Right atrium auricular region (tissue), 2 donors: ENCODE measurements around the gene RAPGEF1. TPM values are rescaled to one million over a fixed set of nuclear protein-coding genes. Genes with fewer than 3 reads are reported as not detected.

ENCODE experiments used
- DNase-seq: peaks from one replicate; pipeline ENCODE4 v3.0.0-alpha.2; 2019; ENCODE audit warnings: low spot score
- H3K27ac ChIP-seq, 2 donors: fragments of 200-600 bp; sonication (generic); 1 replicate in 1 of 2; 2 replicates in 1 of 2; pipeline ENCODE4 v1.5.1; 2016 to 2019
- H3K27me3 ChIP-seq, 2 donors: fragments of 200-600 bp; sonication (generic); one replicate each; pipeline versions ENCODE4 v1.5.1 to v1.6.0; 2017 to 2019
- H3K36me3 ChIP-seq: fragments of 200-600 bp; sonication (generic); one replicate; pipeline ENCODE4 v1.5.1; 2016
- H3K4me1 ChIP-seq, 2 donors: fragments of 200-600 bp; sonication (generic); one replicate each; pipeline versions ENCODE4 v1.5.1 to v1.6.0; 2017 to 2019
- H3K4me3 ChIP-seq, 2 donors: fragments of 200-600 bp; sonication (generic); 1 replicate in 1 of 2; 2 replicates in 1 of 2; pipeline ENCODE4 v1.5.1; 2017 to 2019; ENCODE audit warnings: mild to moderate bottlenecking in 1 of 2, moderate library complexity in 1 of 2
- H3K9me3 ChIP-seq, 2 donors: fragments of 200-600 bp; sonication (generic); one replicate each; pipeline ENCODE4 v1.5.1; 2019
- total RNA-seq, 2 donors: library from RNA; depleted of rRNA; stranded (reverse); fragments of >200 nt; gene quantifications; one replicate each; pipeline ENCODE4 v1.1.0, GENCODE V29; 2016
- TF ChIP-seq, protein P1 (sequence below), 2 donors: fragments of 200-600 bp; sonication (generic); IDR thresholded peaks; one replicate each; pipeline ENCODE4 v1.5.1; 2019; ENCODE audit warnings: antibody characterized with exemption in 2 of 2

The RAPGEF1 gene
- total RNA-seq, 2 donors from 2014 or later: 59.5 to 65.1 TPM

GRCh38 chr9:131734781-131735180 lies 5.1 kb downstream of the RAPGEF1 start:
- no peak for DNase-seq
- peaks cover 0 to 89% of the 10 kb centered on the region in 2 donors for H3K4me1 ChIP-seq
- peak overlapping the region; percentile 71 to 72 for H3K27ac ChIP-seq
- H3K27me3 ChIP-seq: no peaks in the 10 kb centered on the region
- no peaks in the 10 kb centered on the region for H3K9me3 ChIP-seq
- H3K36me3 ChIP-seq: no peaks in the 10 kb centered on the region
- TF ChIP-seq, protein P1, sequence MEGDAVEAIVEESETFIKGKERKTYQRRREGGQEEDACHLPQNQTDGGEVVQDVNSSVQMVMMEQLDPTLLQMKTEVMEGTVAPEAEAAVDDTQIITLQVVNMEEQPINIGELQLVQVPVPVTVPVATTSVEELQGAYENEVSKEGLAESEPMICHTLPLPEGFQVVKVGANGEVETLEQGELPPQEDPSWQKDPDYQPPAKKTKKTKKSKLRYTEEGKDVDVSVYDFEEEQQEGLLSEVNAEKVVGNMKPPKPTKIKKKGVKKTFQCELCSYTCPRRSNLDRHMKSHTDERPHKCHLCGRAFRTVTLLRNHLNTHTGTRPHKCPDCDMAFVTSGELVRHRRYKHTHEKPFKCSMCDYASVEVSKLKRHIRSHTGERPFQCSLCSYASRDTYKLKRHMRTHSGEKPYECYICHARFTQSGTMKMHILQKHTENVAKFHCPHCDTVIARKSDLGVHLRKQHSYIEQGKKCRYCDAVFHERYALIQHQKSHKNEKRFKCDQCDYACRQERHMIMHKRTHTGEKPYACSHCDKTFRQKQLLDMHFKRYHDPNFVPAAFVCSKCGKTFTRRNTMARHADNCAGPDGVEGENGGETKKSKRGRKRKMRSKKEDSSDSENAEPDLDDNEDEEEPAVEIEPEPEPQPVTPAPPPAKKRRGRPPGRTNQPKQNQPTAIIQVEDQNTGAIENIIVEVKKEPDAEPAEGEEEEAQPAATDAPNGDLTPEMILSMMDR (IDR thresholded peaks at IDR 0.05): no peak
- H3K4me3 ChIP-seq: no peak overlapping the region

DNA sequence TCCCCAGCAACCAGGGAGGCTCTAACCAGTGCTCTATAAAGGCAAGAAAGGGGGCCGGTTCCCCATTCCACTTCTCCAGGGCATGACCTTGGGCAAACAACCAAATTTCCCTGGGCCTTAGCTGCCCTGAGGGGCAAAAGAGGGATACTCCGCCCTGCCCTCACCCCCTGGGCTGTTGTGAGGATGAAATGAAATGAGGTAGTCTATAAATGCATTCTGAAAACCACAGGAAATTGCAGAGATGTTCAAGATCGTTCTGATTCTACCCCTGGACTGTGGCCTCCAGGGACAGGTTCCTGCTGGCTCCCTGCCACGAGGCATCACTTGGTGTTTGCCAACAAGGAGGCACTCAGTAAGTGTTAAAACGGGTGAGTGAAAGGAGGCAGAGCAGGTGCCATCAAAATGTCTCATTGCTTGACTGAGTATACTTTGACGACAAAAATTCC lies 5.7 kb downstream of the RAPGEF1 start:
- DNase-seq: no peak
- Histone ChIP-seq H3K36me3 (no peaks in the 10 kb centered on the region), H3K27ac (peak overlapping the region; percentile 71 to 72), H3K4me1 (peaks cover 0 to 95% of the 10 kb centered on the region in 2 donors), H3K27me3 (no peaks in the 10 kb centered on the region), H3K9me3 (no peaks in the 10 kb centered on the region), H3K4me3 (no peak overlapping the region)
- TF ChIP-seq, protein P1 (IDR thresholded peaks at IDR 0.05): no peak

DNA sequence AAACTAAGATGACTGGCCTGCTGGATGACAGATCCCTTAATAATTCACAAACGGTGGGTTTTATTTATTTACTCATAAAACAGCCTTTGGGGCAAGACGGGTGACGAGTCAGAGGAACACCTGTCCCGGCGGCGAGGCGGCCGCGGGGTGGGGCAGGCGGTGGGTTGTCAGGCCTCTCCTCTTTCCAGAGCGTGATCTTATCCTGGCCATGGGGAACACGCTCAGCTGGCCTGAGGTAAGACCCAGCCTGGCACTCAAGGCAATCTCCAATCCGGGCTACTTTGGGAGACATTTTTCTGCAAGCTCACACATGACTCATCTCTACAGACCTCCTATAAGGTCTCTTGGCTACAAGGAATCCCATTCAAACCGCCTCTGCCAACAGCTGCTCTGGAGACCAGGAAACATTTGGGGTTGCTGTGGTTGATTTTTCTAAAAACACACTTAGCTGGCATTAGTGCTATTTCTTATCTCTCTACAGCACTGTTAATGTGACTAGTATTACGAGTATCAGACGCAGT lies 6.3 kb downstream of the RAPGEF1 start:
- DNase-seq: no peak
- TF ChIP-seq, protein P1 (IDR thresholded peaks at IDR 0.05): no peak
- H3K4me1 ChIP-seq: peaks cover 0 to 95% of the 10 kb centered on the region in 2 donors

GRCh38 chr9:131732636-131733289 lies 7.1 kb downstream of the RAPGEF1 start:
- peak overlapping the region; percentile 71 to 72 for H3K27ac ChIP-seq
- peaks cover 0 to 97% of the 10 kb centered on the region in 2 donors for H3K4me1 ChIP-seq
- H3K4me3 ChIP-seq: no peak overlapping the region
- DNase-seq: no peak
- H3K36me3 ChIP-seq: no peaks in the 10 kb centered on the region
- H3K27me3 ChIP-seq: no peaks in the 10 kb centered on the region
- TF ChIP-seq, protein P1 (IDR thresholded peaks at IDR 0.05): no peak
- H3K9me3 ChIP-seq: no peaks in the 10 kb centered on the region

More for the DNA sequence above, 6.3 kb downstream of the RAPGEF1 start:
- no peak overlapping the region for H3K4me3 ChIP-seq
- peak overlapping the region; percentile 71 to 72 for H3K27ac ChIP-seq
- no peaks in the 10 kb centered on the region for H3K9me3 ChIP-seq
- no peaks in the 10 kb centered on the region for H3K27me3 ChIP-seq
- H3K36me3 ChIP-seq: no peaks in the 10 kb centered on the region

DNA sequence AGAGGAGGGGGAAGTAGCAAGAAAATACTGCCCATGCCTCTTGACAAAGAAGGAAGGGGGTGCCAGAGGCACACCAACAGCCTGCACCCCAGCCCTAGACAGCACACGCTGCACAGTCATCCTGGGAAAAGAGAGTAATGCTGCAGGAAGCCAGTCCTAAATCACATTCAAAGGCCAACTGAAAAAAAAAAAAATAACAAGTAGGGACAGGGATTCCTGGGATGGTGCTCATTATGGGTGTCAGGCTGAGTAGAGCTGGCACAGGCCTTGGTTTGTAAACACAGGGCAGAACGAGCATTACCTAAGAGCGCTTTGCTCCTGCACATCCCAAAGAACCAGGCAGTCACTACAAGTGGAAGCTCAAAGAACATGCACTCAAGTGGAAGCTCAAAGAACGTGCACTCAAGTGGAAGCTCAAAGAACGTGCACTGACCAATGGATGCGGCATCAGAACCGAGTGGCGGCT lies 7.8 kb downstream of the RAPGEF1 start:
- Histone ChIP-seq H3K36me3 (no peaks in the 10 kb centered on the region), H3K4me3 (no peak overlapping the region), H3K27ac (peak overlapping the region; percentile 71 to 72), H3K9me3 (no peaks in the 10 kb centered on the region), H3K4me1 (peaks cover 0 to 98% of the 10 kb centered on the region in 2 donors), H3K27me3 (no peaks in the 10 kb centered on the region)
- DNase-seq: no peak
- TF ChIP-seq, protein P1 (IDR thresholded peaks at IDR 0.05): no peak
